Parathyroid adenoma (tissue), 2 donors: Measurements from ENCODE around the gene SPOCK1.

Source experiments
- H2AFZ ChIP-seq: fragments of 300-600 bp; sonication (generic); one replicate; pipeline ENCODE4 v1.7.0; 2017; ENCODE audit warnings: antibody characterized with exemption, mild to moderate bottlenecking
- H3K27ac ChIP-seq: fragments of 300-600 bp; sonication (generic); one replicate; pipeline ENCODE4 v1.7.0; 2017
- H3K27me3 ChIP-seq: fragments of 300-600 bp; sonication (generic); one replicate; pipeline ENCODE4 v1.7.0; 2017; ENCODE audit warnings: low read length; ENCODE audit not compliant: control insufficient read depth, insufficient read depth
- H3K36me3 ChIP-seq: fragments of 300-600 bp; sonication (generic); one replicate; pipeline ENCODE4 v1.7.0; 2017; ENCODE audit warnings: low read length; ENCODE audit not compliant: control insufficient read depth, insufficient read depth
- H3K4me1 ChIP-seq: fragments of 300-600 bp; sonication (generic); one replicate; pipeline ENCODE4 v1.7.0; 2017; ENCODE audit warnings: control low read depth
- H3K4me2 ChIP-seq: fragments of 300-600 bp; sonication (generic); one replicate; pipeline ENCODE4 v1.7.0; 2017; ENCODE audit warnings: low read length
- H3K4me3 ChIP-seq: fragments of 300-600 bp; sonication (generic); one replicate; pipeline ENCODE4 v1.7.0; 2017; ENCODE audit warnings: low read depth, low read length
- H3K79me2 ChIP-seq: fragments of 300-600 bp; sonication (generic); one replicate; pipeline ENCODE4 v1.7.0; 2017; ENCODE audit warnings: control low read depth
- H3K9ac ChIP-seq: fragments of 300-600 bp; sonication (generic); one replicate; pipeline ENCODE4 v1.7.0; 2017; ENCODE audit warnings: mild to moderate bottlenecking
- H3K9me3 ChIP-seq: fragments of 300-600 bp; sonication (generic); one replicate; pipeline ENCODE4 v1.7.0; 2017; ENCODE audit warnings: low read length; ENCODE audit not compliant: control insufficient read depth
- CTCF ChIP-seq: fragments of 300-600 bp; sonication (generic); IDR thresholded peaks from one replicate; pipeline ENCODE4 v1.7.0; 2017; ENCODE audit warnings: antibody characterized with exemption, mild to moderate bottlenecking
- donor health status: primary hyperparathyroidism.

The SPOCK1 gene

GRCh38 chr5:137072361-137073115 lies 426.6 kb downstream of the SPOCK1 start:
- Histone ChIP-seq H3K9me3 (no peaks in the 10 kb centered on the region), H3K4me1 (peaks cover 7% of the 10 kb centered on the region), H3K4me3 (no peak overlapping the region), H3K27ac (no peak overlapping the region), H3K36me3 (no peaks in the 10 kb centered on the region), H2AFZ (no peak overlapping the region), H3K27me3 (no peaks in the 10 kb centered on the region), H3K4me2 (no peak overlapping the region), H3K9ac (no peak overlapping the region), H3K79me2 (no peaks in the 10 kb centered on the region)
- TF ChIP-seq CTCF = no peak

GRCh38 chr5:137071931-137072330 lies 427.2 kb downstream of the SPOCK1 start:
- Histone ChIP-seq H3K27me3 (no peaks in the 10 kb centered on the region), H3K36me3 (no peaks in the 10 kb centered on the region), H3K9ac (no peak overlapping the region), H3K4me1 (peaks cover 7% of the 10 kb centered on the region), H2AFZ (peak overlapping the region; percentile 31), H3K27ac (no peak overlapping the region), H3K4me2 (no peak overlapping the region), H3K79me2 (no peaks in the 10 kb centered on the region), H3K9me3 (no peaks in the 10 kb centered on the region), H3K4me3 (no peak overlapping the region)
- no peak for TF ChIP-seq CTCF

- TF ChIP-seq CTCF = no peak
- no peaks in the 10 kb centered on the region for H3K36me3 ChIP-seq
- H3K4me2 ChIP-seq = no peak overlapping the region
- H3K9me3 ChIP-seq = no peaks in the 10 kb centered on the region
- no peaks in the 10 kb centered on the region for H3K79me2 ChIP-seq
- H3K9ac ChIP-seq = no peak overlapping the region
- no peak overlapping the region for H3K4me3 ChIP-seq
- peaks cover 7% of the 10 kb centered on the region for H3K4me1 ChIP-seq
- H3K27ac ChIP-seq = no peak overlapping the region
- no peak overlapping the region for H2AFZ ChIP-seq
- no peaks in the 10 kb centered on the region for H3K27me3 ChIP-seq
These were observed 427.6 kb downstream of the SPOCK1 start for GRCh38 chr5:137071526-137071925.

GRCh38 chr5:137070521-137070920 lies 428.6 kb downstream of the SPOCK1 start:
- Histone ChIP-seq H3K4me2 (no peak overlapping the region), H3K27me3 (no peaks in the 10 kb centered on the region), H2AFZ (no peak overlapping the region), H3K9ac (no peak overlapping the region), H3K27ac (no peak overlapping the region), H3K9me3 (no peaks in the 10 kb centered on the region), H3K4me3 (no peak overlapping the region), H3K4me1 (peaks cover 3% of the 10 kb centered on the region), H3K36me3 (no peaks in the 10 kb centered on the region), H3K79me2 (no peaks in the 10 kb centered on the region)
- TF ChIP-seq CTCF = no peak

- Histone ChIP-seq H3K36me3 (no peaks in the 10 kb centered on the region), H3K27ac (no peak overlapping the region), H3K9me3 (no peaks in the 10 kb centered on the region), H2AFZ (no peak overlapping the region), H3K4me2 (no peak overlapping the region), H3K27me3 (no peaks in the 10 kb centered on the region), H3K4me1 (no peaks in the 10 kb centered on the region), H3K4me3 (no peak overlapping the region), H3K79me2 (no peaks in the 10 kb centered on the region), H3K9ac (no peak overlapping the region)
- TF ChIP-seq CTCF = no peak
These were observed 429.8 kb downstream of the SPOCK1 start for GRCh38 chr5:137069358-137069757.
